SU-DHL-6 (cell line): ENCODE results near the gene PMEL.

Source experiments
- CTCF ChIP-seq: fragments of 200-600 bp; sonication (generic); IDR thresholded peaks from one replicate; pipeline ENCODE4 v1.5.1; 2017; ENCODE audit warnings: antibody characterized with exemption, mild to moderate bottlenecking, low read length, moderate library complexity; ENCODE audit not compliant: insufficient read depth, poor library complexity, severe bottlenecking
- EZH2phosphoT487 ChIP-seq: fragments of 200-600 bp; sonication (generic), shearing (Covaris generic); conservative IDR thresholded peaks from 2 replicates; pipeline ENCODE4 v1.6.1; 2018; ENCODE audit warnings: mild to moderate bottlenecking, antibody characterized with exemption, low read length, moderate library complexity, mixed read lengths

GRCh38 chr12:55965941-55966407 is at the start of gene PMEL:
- TF ChIP-seq CTCF (no peak), EZH2phosphoT487 (no peak)
